Adrenal gland (tissue), 12 donors: ENCODE data around the gene LPCAT1. TPM values are rescaled to one million over a fixed set of nuclear protein-coding genes. Genes with fewer than 3 reads are reported as not detected.

Experiments used
- DNase-seq, 7 donors: peaks; one replicate each; pipeline ENCODE4 v3.0.0-alpha.2; 2019 to 2020
- H3K27ac ChIP-seq, 5 donors: fragments of 200-600 bp; sonication (generic) in 4 of 5; 1 replicate in 3 of 5; 2 replicates in 2 of 5; pipeline versions ENCODE4 v1.5.1 to v1.8.0; 2016 to 2020; ENCODE audit warnings: mild to moderate bottlenecking in 1 of 5
- H3K27me3 ChIP-seq: fragments of 200-600 bp; 2 replicates; pipeline ENCODE4 v1.8.0; 2021
- H3K36me3 ChIP-seq, 2 donors: fragments of 200-600 bp; replicated peaks in 1 of 2; 1 replicate in 1 of 2; 2 replicates in 1 of 2; pipeline versions ENCODE4 v1.5.1 to v1.8.0; 2018 to 2022
- H3K4me1 ChIP-seq, 2 donors: fragments of 200-600 bp; replicated peaks in 1 of 2; 1 replicate in 1 of 2; 2 replicates in 1 of 2; pipeline versions ENCODE4 v1.5.1 to v1.8.0; 2018 to 2021
- H3K4me3 ChIP-seq, 4 donors: fragments of 200-600 bp; sonication (generic) in 3 of 4; one replicate each; pipeline ENCODE4 v1.5.1; 2016 to 2018
- H3K9me3 ChIP-seq, 3 donors: fragments of 200-600 bp; sonication (generic) in 1 of 3; replicated peaks in 1 of 3; 1 replicate in 2 of 3; 2 replicates in 1 of 3; pipeline versions ENCODE4 v1.5.1 to v1.8.0; 2016 to 2021
- POLR2A ChIP-seq, 2 donors: fragments of 450-650 bp; IDR thresholded peaks; one replicate each; pipeline ENCODE4 v1.6.1; 2017; ENCODE audit warnings: antibody characterized with exemption in 2 of 2, mild to moderate bottlenecking in 2 of 2, moderate library complexity in 1 of 2
- WGBS, 4 donors: extraction: QIAGEN DNeasy Blood & Tissue Kit in 2 of 4; methylation state at CpG; one replicate each; pipeline versions ENCODE4 v1.1.5 to v1.1.7; 2013 to 2017; 5-methylcytosine and 5-hydroxymethylcytosine counted together
- intact Hi-C, 2 donors: fragments of 100-400 bp; cut with DNase I; formaldehyde crosslinking; loops; one replicate each; pipeline versions ENCODE4 v1.14.1 to v1.15.0; 2022 to 2023
- polyA plus RNA-seq, 3 donors: library from polyadenylated mRNA; stranded (reverse); fragments of 200-250 nt in 2 of 3; fragments of 350-450 nt in 1 of 3; fragmentation: Illumina TruSeq in 1 of 3; extraction: RNeasy Lipid Tissue Mini Kit (QIAGEN cat#74804) in 1 of 3; gene quantifications; one replicate each; pipeline ENCODE4 v1.2.3, GENCODE V29; 2013 to 2014
- total RNA-seq, 9 donors: library from RNA; depleted of rRNA in 4 of 9; stranded (reverse); fragments of >200 nt in 4 of 9; fragments of 120-200 nt in 1 of 9; fragmentation: NEBNext Ultra II Directional in 1 of 9; extraction: Animal tissue kit (Norgen Biotek cat#: 25700) in 1 of 9; gene quantifications; one replicate each; pipeline versions ENCODE4 v1.1.0 to v1.2.4, GENCODE V29; 2013 to 2023
- TF ChIP-seq, protein P1 (sequence below), 6 experiments: fragments of 450-650 bp in 4 of 6; fragments of 200-600 bp in 2 of 6; sonication (generic) in 1 of 6; IDR thresholded peaks; 1 replicate in 5 of 6; 2 replicates in 1 of 6; pipeline versions ENCODE4 v1.5.1 to v1.8.0; 2016 to 2021; ENCODE audit warnings: antibody characterized with exemption in 6 of 6, mild to moderate bottlenecking in 2 of 6, moderate library complexity in 1 of 6
- donor health status: healthy with polysubstance abuse.
- donor health status: Bipolar disorder and iron deficiency.
- donor health status: DM: yes; HTN: yes; CAD: no.
- donor health status: DM: no; HTN: no; CAD: no.
- donor health status: DM: no; HTN: no; CAD: no.
- donor health status: DM: yes; HTN: yes; CAD: no.

The LPCAT1 gene
- total and polyA plus RNA-seq, 12 donors = 23.2 to 59.1 (median 42.6) TPM

DNA sequence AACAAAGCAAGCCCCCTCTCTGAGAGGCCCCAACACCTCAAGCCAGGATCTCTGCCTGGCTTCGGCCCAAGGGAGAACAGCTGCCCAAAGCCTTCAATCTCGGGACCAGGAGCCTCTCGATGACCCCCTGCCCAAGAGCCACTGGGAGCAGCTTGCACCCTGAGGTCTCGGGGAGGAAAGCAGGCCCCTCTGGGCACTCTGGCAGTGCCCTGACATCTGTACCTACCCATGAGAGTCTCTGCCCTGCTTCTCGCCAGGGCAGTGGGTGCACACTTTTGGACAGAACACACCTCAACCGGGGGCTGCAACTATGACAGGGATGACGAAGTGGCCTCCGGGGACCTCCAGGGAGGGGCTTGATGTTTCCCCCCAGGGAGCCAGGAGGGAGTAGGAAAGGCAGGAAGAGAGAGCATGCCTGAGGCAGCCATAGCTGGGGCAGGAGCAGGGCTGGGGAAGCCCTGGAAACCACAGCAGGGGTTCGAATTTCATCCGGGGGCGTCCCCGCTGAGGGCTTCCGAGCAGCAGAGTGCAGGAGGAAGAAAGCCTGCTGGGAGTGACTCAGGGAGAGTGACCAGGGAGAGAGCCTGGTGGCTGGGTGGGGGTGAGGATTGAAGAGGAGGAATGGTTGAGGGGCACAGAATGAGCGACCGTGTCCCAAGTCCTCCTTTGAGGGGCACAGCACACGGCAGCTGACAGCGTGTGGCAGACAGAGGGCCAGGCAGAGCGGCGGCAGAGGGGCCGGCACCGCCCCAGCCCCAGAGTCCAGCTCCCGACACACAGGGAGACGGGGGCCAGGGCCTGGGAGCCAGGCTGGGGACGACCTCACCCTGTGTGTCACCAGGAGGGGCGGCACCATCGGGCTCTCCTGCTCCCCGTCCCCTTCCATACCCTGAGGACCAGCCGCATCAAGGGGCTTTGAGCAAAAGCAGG is 1.8 kb downstream of the LPCAT1 start:
- TF ChIP-seq, protein P1, sequence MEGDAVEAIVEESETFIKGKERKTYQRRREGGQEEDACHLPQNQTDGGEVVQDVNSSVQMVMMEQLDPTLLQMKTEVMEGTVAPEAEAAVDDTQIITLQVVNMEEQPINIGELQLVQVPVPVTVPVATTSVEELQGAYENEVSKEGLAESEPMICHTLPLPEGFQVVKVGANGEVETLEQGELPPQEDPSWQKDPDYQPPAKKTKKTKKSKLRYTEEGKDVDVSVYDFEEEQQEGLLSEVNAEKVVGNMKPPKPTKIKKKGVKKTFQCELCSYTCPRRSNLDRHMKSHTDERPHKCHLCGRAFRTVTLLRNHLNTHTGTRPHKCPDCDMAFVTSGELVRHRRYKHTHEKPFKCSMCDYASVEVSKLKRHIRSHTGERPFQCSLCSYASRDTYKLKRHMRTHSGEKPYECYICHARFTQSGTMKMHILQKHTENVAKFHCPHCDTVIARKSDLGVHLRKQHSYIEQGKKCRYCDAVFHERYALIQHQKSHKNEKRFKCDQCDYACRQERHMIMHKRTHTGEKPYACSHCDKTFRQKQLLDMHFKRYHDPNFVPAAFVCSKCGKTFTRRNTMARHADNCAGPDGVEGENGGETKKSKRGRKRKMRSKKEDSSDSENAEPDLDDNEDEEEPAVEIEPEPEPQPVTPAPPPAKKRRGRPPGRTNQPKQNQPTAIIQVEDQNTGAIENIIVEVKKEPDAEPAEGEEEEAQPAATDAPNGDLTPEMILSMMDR (IDR thresholded peaks at IDR 0.05) = no peak
- TF ChIP-seq POLR2A (IDR thresholded peaks at IDR 0.05) = no peak
- Histone ChIP-seq H3K36me3 (no peaks in the 10 kb centered on the region), H3K27me3 (no peaks in the 10 kb centered on the region), H3K4me3 (peak overlapping the region in 1 of 4 donors; percentile 99), H3K9me3 (no peaks in the 10 kb centered on the region), H3K4me1 (peaks cover 9 to 26% of the 10 kb centered on the region in 2 donors), H3K27ac (no peak overlapping the region)
- intact Hi-C loops = no loop called here
- WGBS, 4 donors = 69 to 82% (median 73%) methylated on average over 23 to 28 of the region's 28 CpGs
- DNase-seq = peak in 5 of 7 donors; percentile 8 to 42 (median 14)

DNA sequence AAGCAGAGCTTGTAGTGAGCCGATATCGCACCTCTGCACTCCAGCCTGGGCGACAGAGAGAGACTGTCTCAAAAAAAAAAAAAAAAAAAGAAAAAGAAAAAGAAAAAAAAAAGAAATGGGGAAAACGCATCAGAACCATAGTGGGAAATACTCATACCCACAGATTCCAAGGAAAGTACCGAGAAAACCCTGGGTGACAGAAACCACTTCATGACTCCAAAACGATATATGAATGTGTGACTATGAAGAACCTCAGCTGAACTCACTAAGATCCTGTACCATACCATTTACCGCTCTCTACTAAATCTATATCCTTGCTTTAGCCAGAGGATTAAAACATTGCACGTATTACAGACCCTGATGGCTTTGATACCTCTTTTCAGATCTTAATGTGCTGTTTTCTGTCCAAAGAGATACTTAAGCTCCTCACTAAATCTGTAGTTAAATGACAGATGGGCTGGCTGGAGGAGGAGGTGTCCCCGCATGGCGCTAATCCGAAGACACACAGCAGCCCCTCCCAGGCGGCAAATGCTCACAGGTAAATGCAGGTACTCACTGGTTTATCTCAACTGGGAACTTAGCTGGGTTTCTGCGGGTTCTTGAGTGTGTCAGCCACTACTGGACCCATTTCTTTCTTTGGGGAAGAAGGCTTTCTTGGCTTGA is 2.8 kb downstream of the LPCAT1 start:
- Histone ChIP-seq H3K9me3 (no peaks in the 10 kb centered on the region), H3K4me1 (peaks cover 9 to 30% of the 10 kb centered on the region in 2 donors), H3K36me3 (no peaks in the 10 kb centered on the region), H3K27ac (no peak overlapping the region), H3K27me3 (no peaks in the 10 kb centered on the region), H3K4me3 (no peak overlapping the region)
- intact Hi-C loops = no loop called here
- peak in 1 of 7 donors; percentile 39 for DNase-seq
- TF ChIP-seq, protein P1 (IDR thresholded peaks at IDR 0.05) = no peak
- no peak for TF ChIP-seq POLR2A (IDR thresholded peaks at IDR 0.05)
- 96 to 97% (median 96%) methylated on average over 13 of the region's 13 CpGs for WGBS, 4 donors

DNA sequence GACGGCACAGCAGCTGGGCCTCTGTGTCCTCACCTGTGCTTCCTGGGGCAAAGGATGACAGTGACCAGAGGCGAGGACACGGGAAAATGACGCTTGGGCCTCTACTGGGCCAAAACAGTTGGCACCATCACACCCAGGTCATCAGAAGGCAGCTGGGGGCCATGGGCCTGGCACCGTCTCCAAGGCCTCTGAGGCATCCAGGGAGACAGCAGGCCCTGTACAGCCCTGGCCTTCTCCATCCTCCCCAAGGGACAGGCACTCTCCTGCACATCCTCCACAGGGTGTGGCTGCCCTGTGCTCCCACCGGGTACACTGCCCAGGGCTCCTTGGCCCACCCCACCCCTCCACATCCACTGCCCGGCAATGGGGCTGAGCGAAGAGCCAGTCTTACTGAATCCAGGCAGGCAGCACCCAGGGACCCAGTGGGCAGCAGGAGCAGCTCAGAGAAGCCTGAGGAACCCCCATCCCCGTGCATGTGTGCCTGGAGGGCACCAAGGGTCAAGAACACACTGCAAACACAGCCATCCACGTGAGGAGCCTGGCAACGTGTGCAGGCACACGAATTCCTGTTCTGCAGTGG is 4.0 kb downstream of the LPCAT1 start:
- DNase-seq = peak in 5 of 7 donors; percentile 3 to 40 (median 10)
- Histone ChIP-seq H3K27me3 (no peaks in the 10 kb centered on the region), H3K4me3 (no peak overlapping the region), H3K36me3 (no peaks in the 10 kb centered on the region), H3K4me1 (peaks cover 9 to 30% of the 10 kb centered on the region in 2 donors), H3K9me3 (no peaks in the 10 kb centered on the region), H3K27ac (no peak overlapping the region)
- intact Hi-C loops = no loop called here
- 87 to 89% (median 88%) methylated on average over 6 to 12 of the region's 12 CpGs for WGBS, 4 donors
- TF ChIP-seq, protein P1 (IDR thresholded peaks at IDR 0.05) = no peak
- no peak for TF ChIP-seq POLR2A (IDR thresholded peaks at IDR 0.05)

DNA sequence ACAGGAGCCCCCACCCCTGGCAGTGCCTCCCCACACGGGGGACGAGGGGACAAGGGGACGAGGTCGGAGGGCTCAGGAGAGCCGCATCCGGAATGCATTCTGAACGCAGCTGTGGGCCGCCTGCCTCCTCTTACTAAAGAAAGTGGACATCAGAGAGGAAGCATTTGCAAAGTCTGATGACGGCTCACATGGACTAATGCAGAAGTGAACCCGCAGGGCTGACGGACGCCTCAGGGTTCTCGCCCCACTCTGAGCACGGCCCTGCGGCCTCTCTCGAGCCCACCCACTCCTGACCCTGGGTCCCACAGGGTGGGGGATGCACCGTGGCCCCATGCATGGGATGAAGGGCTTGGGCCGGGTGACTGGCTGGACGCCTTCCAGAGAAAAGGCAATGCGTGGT is 5.9 kb downstream of the LPCAT1 start:
- DNase-seq = peak in 6 of 7 donors; percentile 13 to 53 (median 20)
- intact Hi-C loops = no loop called here
- H3K27ac ChIP-seq = peak overlapping the region in 1 of 5 donors; percentile 8
- no peaks in the 10 kb centered on the region for H3K36me3 ChIP-seq
- TF ChIP-seq, protein P1 (IDR thresholded peaks at IDR 0.05) = no peak
- no peak for TF ChIP-seq POLR2A (IDR thresholded peaks at IDR 0.05)
- H3K9me3 ChIP-seq = no peaks in the 10 kb centered on the region
- 77 to 88% (median 87%) methylated on average over 19 to 20 of the region's 20 CpGs for WGBS, 4 donors
- H3K27me3 ChIP-seq = no peaks in the 10 kb centered on the region
- H3K4me1 ChIP-seq = peaks cover 2 to 23% of the 10 kb centered on the region in 2 donors
- no peak overlapping the region for H3K4me3 ChIP-seq
